Measurements from ENCODE around the gene LRRC4B. TPM values are rescaled to one million over a fixed set of nuclear protein-coding genes. Genes with fewer than 3 reads are reported as not detected.

The LRRC4B gene
- total RNA-seq, 1 experiment from 2014 or later: 0.54 TPM

GRCh38 chr19:50509366-50509765 is 58.9 kb downstream of the LRRC4B start:
- intact Hi-C loops (cut with micrococcal nuclease; ENCODE audit: unreplicated experiment): no loop called here
- peaks cover 12% of the 10 kb centered on the region for H3K36me3 Mint-ChIP-seq (ENCODE audit: insufficient read depth, unreplicated experiment)
- ChIA-PET POLR2A (no interaction called here), CTCF (no interaction called here)
- no TSS peak for BruUV-seq (replicated peaks)
- H3K4me3 ChIP-seq (ENCODE audit: low read depth, low read length): no peak overlapping the region
- H3K4me3 Mint-ChIP-seq (ENCODE audit: unreplicated experiment): peak overlapping the region; percentile 55
- TF ChIP-seq CTCF (IDR thresholded peaks at IDR 0.05; ENCODE audit: insufficient read depth in 1 of 2, low read depth in 1 of 2, low read length in 1 of 2, severe bottlenecking in 1 of 2, unreplicated experiment in 1 of 2): no peak
- H3K27me3 ChIP-seq (replicated peaks; ENCODE audit: control insufficient read depth, insufficient read depth, low read length): no peaks in the 10 kb centered on the region
- peaks cover 4% of the 10 kb centered on the region; the same call in 1 of the 2 replicates for H3K4me1 ChIP-seq
- peak overlapping the region; percentile 77 for H3K27ac Mint-ChIP-seq (ENCODE audit: unreplicated experiment)
- H3K36me3 ChIP-seq (ENCODE audit: control insufficient read depth, insufficient read depth, low read length): no peaks in the 10 kb centered on the region
- no peaks in the 10 kb centered on the region for H3K9me3 ChIP-seq
- H3K27me3 Mint-ChIP-seq (ENCODE audit: insufficient read depth, unreplicated experiment): no peaks in the 10 kb centered on the region
- H3K9me3 Mint-ChIP-seq (ENCODE audit: unreplicated experiment): no peaks in the 10 kb centered on the region
- DNase-seq: no peak
- peaks cover 7% of the 10 kb centered on the region for H3K4me1 Mint-ChIP-seq (ENCODE audit: low read depth, unreplicated experiment)

- no peak for TF ChIP-seq CTCF (IDR thresholded peaks at IDR 0.05; ENCODE audit: insufficient read depth in 1 of 2, low read depth in 1 of 2, low read length in 1 of 2, severe bottlenecking in 1 of 2, unreplicated experiment in 1 of 2)
- ChIA-PET CTCF (interaction anchor here (0.9 kb wide), 1 partner anchor 140 kb away, joined by 8 read pairs; no protein-coding TSS in a partner anchor), POLR2A (no interaction called here)
- H3K9me3 Mint-ChIP-seq (ENCODE audit: unreplicated experiment): no peaks in the 10 kb centered on the region
- H3K27ac Mint-ChIP-seq (ENCODE audit: unreplicated experiment): peak overlapping the region; percentile 77
- H3K36me3 Mint-ChIP-seq (ENCODE audit: insufficient read depth, unreplicated experiment): peaks cover 12% of the 10 kb centered on the region
- intact Hi-C loops (cut with micrococcal nuclease; ENCODE audit: unreplicated experiment): no loop called here
- peak overlapping the region; percentile 55 for H3K4me3 Mint-ChIP-seq (ENCODE audit: unreplicated experiment)
- no peaks in the 10 kb centered on the region for H3K27me3 Mint-ChIP-seq (ENCODE audit: insufficient read depth, unreplicated experiment)
- Histone ChIP-seq H3K4me1 (peaks cover 4% of the 10 kb centered on the region; the same call in 1 of the 2 replicates), H3K4me3 (ENCODE audit: low read depth, low read length) (no peak overlapping the region), H3K36me3 (ENCODE audit: control insufficient read depth, insufficient read depth, low read length) (no peaks in the 10 kb centered on the region), H3K9me3 (no peaks in the 10 kb centered on the region), H3K27me3 (replicated peaks; ENCODE audit: control insufficient read depth, insufficient read depth, low read length) (no peaks in the 10 kb centered on the region)
- DNase-seq: no peak
- peaks cover 7% of the 10 kb centered on the region for H3K4me1 Mint-ChIP-seq (ENCODE audit: low read depth, unreplicated experiment)
- no TSS peak for BruUV-seq (replicated peaks)
Observed at GRCh38 chr19:50508843-50509190, 59.4 kb downstream of the LRRC4B start.

- Mint-ChIP-seq H3K36me3 (ENCODE audit: insufficient read depth, unreplicated experiment) (peaks cover 12% of the 10 kb centered on the region), H3K9me3 (ENCODE audit: unreplicated experiment) (no peaks in the 10 kb centered on the region), H3K27me3 (ENCODE audit: insufficient read depth, unreplicated experiment) (no peaks in the 10 kb centered on the region), H3K27ac (ENCODE audit: unreplicated experiment) (no peak overlapping the region), H3K4me1 (ENCODE audit: low read depth, unreplicated experiment) (peaks cover 7% of the 10 kb centered on the region), H3K4me3 (ENCODE audit: unreplicated experiment) (no peak overlapping the region)
- ChIA-PET POLR2A (no interaction called here), CTCF (no interaction called here)
- Histone ChIP-seq H3K4me1 (peaks cover 4% of the 10 kb centered on the region; the same call in 1 of the 2 replicates), H3K36me3 (ENCODE audit: control insufficient read depth, insufficient read depth, low read length) (no peaks in the 10 kb centered on the region), H3K9me3 (no peaks in the 10 kb centered on the region), H3K4me3 (ENCODE audit: low read depth, low read length) (no peak overlapping the region), H3K27me3 (replicated peaks; ENCODE audit: control insufficient read depth, insufficient read depth, low read length) (no peaks in the 10 kb centered on the region)
- intact Hi-C loops (cut with micrococcal nuclease; ENCODE audit: unreplicated experiment): no loop called here
- TF ChIP-seq CTCF (IDR thresholded peaks at IDR 0.05; ENCODE audit: insufficient read depth in 1 of 2, low read depth in 1 of 2, low read length in 1 of 2, severe bottlenecking in 1 of 2, unreplicated experiment in 1 of 2): no peak
- no peak for DNase-seq
- no TSS peak for BruUV-seq (replicated peaks)
Observed at GRCh38 chr19:50507376-50507775, 60.9 kb downstream of the LRRC4B start.

Data from Caco-2 (cell line).